ENCODE data around the gene PRR20G.

DNA sequence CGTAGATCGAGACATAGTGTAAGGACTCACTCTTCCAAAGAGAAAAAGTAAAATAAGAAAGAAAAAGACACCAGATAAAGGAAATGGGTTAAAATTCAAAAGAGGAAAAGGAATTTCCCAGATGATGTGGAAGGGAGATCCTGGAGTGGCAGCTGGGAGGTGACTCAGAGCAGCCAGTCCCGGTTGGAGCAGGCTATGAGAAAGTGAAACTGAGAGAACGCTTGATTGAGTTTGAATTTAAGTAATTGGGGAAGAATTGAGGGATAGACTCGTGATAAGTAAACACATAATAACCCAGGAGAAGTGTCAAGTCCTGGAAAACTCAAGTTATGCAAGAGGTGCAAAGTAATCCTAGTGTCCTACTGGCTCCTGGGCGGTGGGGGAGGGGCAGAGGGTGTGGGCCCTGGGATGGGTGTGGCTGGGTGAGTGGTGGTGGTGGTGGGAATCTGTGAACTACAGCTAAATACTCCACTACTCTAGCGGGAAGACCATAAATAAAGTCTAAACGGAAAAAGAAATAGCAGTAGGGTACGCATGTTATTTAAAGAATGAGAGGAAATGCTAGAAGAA is 1.2 kb downstream of the PRR20G start:
- TF ChIP-seq, protein P1, sequence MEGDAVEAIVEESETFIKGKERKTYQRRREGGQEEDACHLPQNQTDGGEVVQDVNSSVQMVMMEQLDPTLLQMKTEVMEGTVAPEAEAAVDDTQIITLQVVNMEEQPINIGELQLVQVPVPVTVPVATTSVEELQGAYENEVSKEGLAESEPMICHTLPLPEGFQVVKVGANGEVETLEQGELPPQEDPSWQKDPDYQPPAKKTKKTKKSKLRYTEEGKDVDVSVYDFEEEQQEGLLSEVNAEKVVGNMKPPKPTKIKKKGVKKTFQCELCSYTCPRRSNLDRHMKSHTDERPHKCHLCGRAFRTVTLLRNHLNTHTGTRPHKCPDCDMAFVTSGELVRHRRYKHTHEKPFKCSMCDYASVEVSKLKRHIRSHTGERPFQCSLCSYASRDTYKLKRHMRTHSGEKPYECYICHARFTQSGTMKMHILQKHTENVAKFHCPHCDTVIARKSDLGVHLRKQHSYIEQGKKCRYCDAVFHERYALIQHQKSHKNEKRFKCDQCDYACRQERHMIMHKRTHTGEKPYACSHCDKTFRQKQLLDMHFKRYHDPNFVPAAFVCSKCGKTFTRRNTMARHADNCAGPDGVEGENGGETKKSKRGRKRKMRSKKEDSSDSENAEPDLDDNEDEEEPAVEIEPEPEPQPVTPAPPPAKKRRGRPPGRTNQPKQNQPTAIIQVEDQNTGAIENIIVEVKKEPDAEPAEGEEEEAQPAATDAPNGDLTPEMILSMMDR (IDR thresholded peaks at IDR 0.05; ENCODE audit: poor library complexity): no peak
- no peak for TF ChIP-seq EZH2 (IDR thresholded peaks at IDR 0.05; ENCODE audit: borderline replicate concordance)
